Measurements from ENCODE around the gene CCSER2.

Gene CCSER2

DNA sequence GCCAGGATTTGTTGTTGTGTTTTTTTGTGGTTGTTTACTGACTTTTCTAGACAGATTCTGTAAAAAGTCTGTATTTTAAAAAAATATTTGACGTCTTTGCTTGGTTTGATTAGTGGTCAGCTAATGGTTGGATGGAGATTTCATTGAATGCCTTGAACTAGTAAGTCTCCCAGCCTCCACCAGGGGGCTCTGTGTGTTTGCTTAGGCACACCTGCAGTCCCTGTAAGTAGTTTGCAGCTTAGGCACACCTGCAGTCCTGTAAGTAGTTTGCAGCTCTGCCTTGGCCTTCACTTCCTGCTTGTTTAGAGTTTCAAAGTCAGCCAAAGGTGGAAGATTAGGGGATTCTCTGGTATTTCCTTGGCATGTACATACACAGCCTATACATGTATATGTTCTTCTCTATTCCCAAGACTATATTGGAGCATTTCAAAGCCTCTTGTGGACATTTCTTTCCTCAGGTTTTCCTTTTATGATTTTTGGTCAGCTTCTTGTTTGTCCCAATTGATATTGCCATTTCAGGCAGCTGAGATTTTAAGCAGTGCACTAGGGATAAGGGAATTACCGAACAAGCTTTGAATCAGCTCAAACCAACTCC lies 101.6 kb downstream of the CCSER2 start:
- H2AFZ ChIP-seq (ENCODE audit: low read length) = no peak overlapping the region
- H3K9me3 ChIP-seq (ENCODE audit: insufficient read depth, low read depth, low read length) = no peaks in the 10 kb centered on the region
- no peak overlapping the region for H3K9ac ChIP-seq (ENCODE audit: low read depth, low read length, poor library complexity, severe bottlenecking)
- H3K27me3 ChIP-seq (ENCODE audit: insufficient read depth, low read length, poor library complexity, severe bottlenecking) = no peaks in the 10 kb centered on the region
- no peaks in the 10 kb centered on the region for H4K20me1 ChIP-seq (ENCODE audit: insufficient read depth, low read length, poor library complexity, severe bottlenecking)
- TF ChIP-seq, protein P1, sequence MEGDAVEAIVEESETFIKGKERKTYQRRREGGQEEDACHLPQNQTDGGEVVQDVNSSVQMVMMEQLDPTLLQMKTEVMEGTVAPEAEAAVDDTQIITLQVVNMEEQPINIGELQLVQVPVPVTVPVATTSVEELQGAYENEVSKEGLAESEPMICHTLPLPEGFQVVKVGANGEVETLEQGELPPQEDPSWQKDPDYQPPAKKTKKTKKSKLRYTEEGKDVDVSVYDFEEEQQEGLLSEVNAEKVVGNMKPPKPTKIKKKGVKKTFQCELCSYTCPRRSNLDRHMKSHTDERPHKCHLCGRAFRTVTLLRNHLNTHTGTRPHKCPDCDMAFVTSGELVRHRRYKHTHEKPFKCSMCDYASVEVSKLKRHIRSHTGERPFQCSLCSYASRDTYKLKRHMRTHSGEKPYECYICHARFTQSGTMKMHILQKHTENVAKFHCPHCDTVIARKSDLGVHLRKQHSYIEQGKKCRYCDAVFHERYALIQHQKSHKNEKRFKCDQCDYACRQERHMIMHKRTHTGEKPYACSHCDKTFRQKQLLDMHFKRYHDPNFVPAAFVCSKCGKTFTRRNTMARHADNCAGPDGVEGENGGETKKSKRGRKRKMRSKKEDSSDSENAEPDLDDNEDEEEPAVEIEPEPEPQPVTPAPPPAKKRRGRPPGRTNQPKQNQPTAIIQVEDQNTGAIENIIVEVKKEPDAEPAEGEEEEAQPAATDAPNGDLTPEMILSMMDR (conservative IDR thresholded peaks at IDR 0.05; ENCODE audit: low read length) = peak; percentile 96
- TF ChIP-seq EZH2phosphoT487 (IDR thresholded peaks at IDR 0.05; ENCODE audit: borderline replicate concordance) = no peak
- no peaks in the 10 kb centered on the region; the same call in 1 of the 2 replicates for H3K79me2 ChIP-seq (ENCODE audit: insufficient read depth, low read length)
- no peaks in the 10 kb centered on the region for H3F3A ChIP-seq (ENCODE audit: low read depth)
- no peaks in the 10 kb centered on the region; the same call in 1 of the 2 replicates for H3K36me3 ChIP-seq (ENCODE audit: insufficient read depth, low read length)
- H3K4me1 ChIP-seq (ENCODE audit: insufficient read depth, low read length, poor library complexity, severe bottlenecking) = peaks cover 2% of the 10 kb centered on the region
- no peak overlapping the region for H3K4me2 ChIP-seq (ENCODE audit: low read depth, low read length, poor library complexity, severe bottlenecking)
- H3K4me3 ChIP-seq (ENCODE audit: low read length, poor library complexity, severe bottlenecking) = no peak overlapping the region
- no peaks in the 10 kb centered on the region for H3K9me2 ChIP-seq (replicated peaks; ENCODE audit: low read depth, low read length)

DNA sequence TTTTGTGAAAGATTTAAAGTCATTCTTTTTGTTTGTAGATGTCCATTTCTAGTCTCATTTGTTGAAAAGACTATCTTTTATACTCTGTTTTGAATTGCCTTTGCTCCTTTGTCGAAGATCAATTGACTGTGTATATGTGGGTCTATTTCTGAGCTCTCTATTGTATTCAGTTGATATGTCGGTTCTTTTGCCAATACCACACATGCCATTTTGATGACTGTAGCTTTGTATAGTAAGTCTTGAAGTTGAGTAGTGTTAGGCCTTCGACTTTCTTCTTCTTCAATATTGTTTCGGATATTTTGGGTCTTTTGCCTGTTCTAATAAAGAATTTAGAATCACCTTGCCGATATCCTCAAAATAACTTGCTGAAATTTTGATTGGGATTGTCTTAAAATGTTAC lies 104.5 kb downstream of the CCSER2 start:
- Histone ChIP-seq H3K9me2 (replicated peaks; ENCODE audit: low read depth, low read length) (no peaks in the 10 kb centered on the region), H3K9me3 (ENCODE audit: insufficient read depth, low read depth, low read length) (no peaks in the 10 kb centered on the region), H3K4me3 (ENCODE audit: low read length, poor library complexity, severe bottlenecking) (no peak overlapping the region), H3K27me3 (ENCODE audit: insufficient read depth, low read length, poor library complexity, severe bottlenecking) (no peaks in the 10 kb centered on the region), H3K9ac (ENCODE audit: low read depth, low read length, poor library complexity, severe bottlenecking) (no peak overlapping the region), H3F3A (ENCODE audit: low read depth) (no peaks in the 10 kb centered on the region), H2AFZ (ENCODE audit: low read length) (no peak overlapping the region), H3K79me2 (ENCODE audit: insufficient read depth, low read length) (no peaks in the 10 kb centered on the region; the same call in 1 of the 2 replicates), H3K4me2 (ENCODE audit: low read depth, low read length, poor library complexity, severe bottlenecking) (no peak overlapping the region), H3K36me3 (ENCODE audit: insufficient read depth, low read length) (no peaks in the 10 kb centered on the region; the same call in 1 of the 2 replicates), H4K20me1 (ENCODE audit: insufficient read depth, low read length, poor library complexity, severe bottlenecking) (no peaks in the 10 kb centered on the region), H3K4me1 (ENCODE audit: insufficient read depth, low read length, poor library complexity, severe bottlenecking) (no peaks in the 10 kb centered on the region)
- no peak for TF ChIP-seq EZH2phosphoT487 (IDR thresholded peaks at IDR 0.05; ENCODE audit: borderline replicate concordance)
- TF ChIP-seq, protein P1 (conservative IDR thresholded peaks at IDR 0.05; ENCODE audit: low read length) = no peak

DNA sequence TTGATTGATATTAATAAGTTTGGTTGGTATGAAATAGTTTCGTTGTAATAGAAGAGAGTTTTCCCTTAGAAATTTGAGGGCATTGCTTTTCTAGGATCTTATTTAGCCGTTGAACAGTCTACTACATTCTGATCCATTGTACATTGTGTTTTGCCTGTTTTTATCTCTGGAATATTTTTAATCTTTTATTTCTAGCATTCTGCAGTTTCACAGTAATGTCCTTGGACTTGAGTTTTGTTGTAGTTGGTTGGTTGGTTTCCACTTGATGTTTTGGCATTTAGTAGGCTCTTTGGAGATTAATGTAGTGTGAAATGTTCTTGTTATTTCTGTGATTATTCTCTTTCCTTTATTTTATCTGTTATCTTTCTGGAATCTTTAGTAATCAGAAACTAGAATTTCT lies 112.4 kb downstream of the CCSER2 start:
- no peaks in the 10 kb centered on the region for H3F3A ChIP-seq (ENCODE audit: low read depth)
- no peak overlapping the region for H3K4me3 ChIP-seq (ENCODE audit: low read length, poor library complexity, severe bottlenecking)
- peaks cover 11% of the 10 kb centered on the region for H3K36me3 ChIP-seq (ENCODE audit: insufficient read depth, low read length)
- no peak overlapping the region for H2AFZ ChIP-seq (ENCODE audit: low read length)
- H3K9me3 ChIP-seq (ENCODE audit: insufficient read depth, low read depth, low read length) = no peaks in the 10 kb centered on the region
- no peak overlapping the region for H3K9ac ChIP-seq (ENCODE audit: low read depth, low read length, poor library complexity, severe bottlenecking)
- H3K27me3 ChIP-seq (ENCODE audit: insufficient read depth, low read length, poor library complexity, severe bottlenecking) = no peaks in the 10 kb centered on the region
- H3K79me2 ChIP-seq (ENCODE audit: insufficient read depth, low read length) = no peaks in the 10 kb centered on the region
- H3K4me1 ChIP-seq (ENCODE audit: insufficient read depth, low read length, poor library complexity, severe bottlenecking) = no peaks in the 10 kb centered on the region
- H3K4me2 ChIP-seq (ENCODE audit: low read depth, low read length, poor library complexity, severe bottlenecking) = no peak overlapping the region
- no peaks in the 10 kb centered on the region for H4K20me1 ChIP-seq (ENCODE audit: insufficient read depth, low read length, poor library complexity, severe bottlenecking)
- H3K9me2 ChIP-seq (replicated peaks; ENCODE audit: low read depth, low read length) = no peaks in the 10 kb centered on the region
- TF ChIP-seq, protein P1 (conservative IDR thresholded peaks at IDR 0.05; ENCODE audit: low read length) = no peak
- TF ChIP-seq EZH2phosphoT487 (IDR thresholded peaks at IDR 0.05; ENCODE audit: borderline replicate concordance) = no peak

Measured in Loucy (cell line).